Muscle of leg (tissue), 11 donors: Measurements from ENCODE around the gene GRM1. TPM values are rescaled to one million over a fixed set of nuclear protein-coding genes. Genes with fewer than 3 reads are reported as not detected.
"Not testable (repeated sequence)": the region's sequence is repeated elsewhere in the genome, so short reads cannot be mapped to it uniquely, and the experiment has no call there.

ENCODE experiments used
- DNase-seq: peaks from one replicate; pipeline ENCODE4 v3.0.0; 2013
- H3K27ac ChIP-seq: one replicate; pipeline ENCODE4 v1.5.1; 2013; ENCODE audit warnings: mild to moderate bottlenecking, low read length, control low read depth
- H3K27me3 ChIP-seq: one replicate; pipeline ENCODE4 v1.6.1; 2013; ENCODE audit warnings: low read length; ENCODE audit not compliant: control insufficient read depth, insufficient read depth
- H3K36me3 ChIP-seq: one replicate; pipeline ENCODE4 v1.6.1; 2013; ENCODE audit warnings: low read length; ENCODE audit not compliant: control insufficient read depth, insufficient read depth
- H3K4me1 ChIP-seq: one replicate; pipeline ENCODE4 v1.6.1; 2013; ENCODE audit warnings: low read length; ENCODE audit not compliant: control insufficient read depth, insufficient read depth
- H3K4me3 ChIP-seq: one replicate; pipeline ENCODE4 v1.5.1; 2013; ENCODE audit warnings: low read length, control low read depth
- H3K9me3 ChIP-seq: replicated peaks from 2 replicates; pipeline ENCODE4 v1.6.1; 2013; ENCODE audit warnings: low read depth, low read length; ENCODE audit not compliant: control insufficient read depth
- WGBS: methylation state at CpG from one replicate; pipeline ENCODE4 v1.1.5; 2013; ENCODE audit warnings: missing lambda C conversion rate; ENCODE audit not compliant: insufficient coverage; 5-methylcytosine and 5-hydroxymethylcytosine counted together
- polyA plus RNA-seq, 8 donors: library from polyadenylated mRNA; unstranded; fragments of 120-200 nt; gene quantifications; one replicate each; pipeline versions ENCODE4 v1.2.1 to v1.2.3, GENCODE V29; 2013; ENCODE audit warnings: inconsistent platforms in 1 of 8, low replicate concordance in 1 of 8; ENCODE audit not compliant: insufficient read length in 8 of 8, insufficient read depth in 1 of 8
- total RNA-seq: library from RNA; stranded (reverse); fragments of 120-200 nt; gene quantifications from one replicate; pipeline ENCODE4 v1.2.4, GENCODE V29; 2013

Gene GRM1
- total and polyA plus RNA-seq, 9 donors = 0.05 to 0.18 (median 0.09) TPM

DNA sequence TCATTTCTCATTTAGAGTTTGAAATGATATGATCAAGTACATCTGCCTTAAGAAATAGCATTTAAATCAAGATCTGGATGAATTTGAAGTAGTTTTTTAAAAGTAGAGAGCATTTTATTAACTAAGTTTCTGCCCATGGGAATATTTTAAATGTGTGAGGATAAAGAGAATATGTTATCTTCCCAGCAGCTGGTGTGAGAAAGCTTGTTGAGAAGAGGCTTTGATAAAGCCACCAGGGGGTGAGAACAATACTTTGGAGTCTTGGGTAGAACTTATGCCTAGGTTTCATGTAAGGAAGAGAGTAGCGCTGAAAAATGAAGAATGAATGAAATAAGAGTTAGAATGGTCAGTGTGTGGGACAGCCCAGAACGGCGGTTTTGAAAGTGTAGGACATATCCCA is 190.2 kb downstream of the GRM1 start:
- 81% methylated on average over 3 of the region's 3 CpGs for WGBS
- H3K27me3 ChIP-seq = no peaks in the 10 kb centered on the region
- no peak for DNase-seq
- H3K4me1 ChIP-seq = no peaks in the 10 kb centered on the region
- no peaks in the 10 kb centered on the region for H3K36me3 ChIP-seq
- H3K27ac ChIP-seq = no peak overlapping the region
- no peak overlapping the region for H3K4me3 ChIP-seq
- no peaks in the 10 kb centered on the region for H3K9me3 ChIP-seq

GRCh38 chr6:146224449-146224848 is 195.6 kb downstream of the GRM1 start:
- no CpG with 5 or more reads among the region's 3 CpGs for WGBS

DNA sequence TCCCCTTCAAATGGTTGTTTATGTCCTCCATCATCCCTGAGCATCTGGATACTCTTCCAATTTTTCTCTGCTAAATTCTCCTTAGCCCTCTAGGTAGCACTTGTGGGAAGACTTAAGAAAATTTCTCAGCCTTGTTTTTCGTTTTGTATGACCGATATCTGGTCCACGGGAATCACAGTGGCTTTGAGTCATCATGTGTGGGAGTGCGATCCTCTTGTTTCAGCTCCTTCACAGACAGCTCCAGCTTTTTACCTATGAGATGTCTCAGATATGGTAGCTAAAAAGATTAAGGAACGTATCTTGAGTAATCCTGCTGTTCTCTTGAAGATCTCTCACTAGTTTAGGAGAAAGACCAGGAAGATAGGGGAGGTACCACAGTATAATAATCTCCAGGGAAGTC is 196.1 kb downstream of the GRM1 start:
- H3K4me1 ChIP-seq = no peaks in the 10 kb centered on the region
- DNase-seq = no peak
- no peaks in the 10 kb centered on the region for H3K36me3 ChIP-seq
- H3K27ac ChIP-seq = no peak overlapping the region
- no peaks in the 10 kb centered on the region for H3K27me3 ChIP-seq
- no peaks in the 10 kb centered on the region for H3K9me3 ChIP-seq
- no CpG with 5 or more reads among the region's 5 CpGs for WGBS
- no peak overlapping the region for H3K4me3 ChIP-seq

More at GRCh38 chr6:146224449-146224848, 195.6 kb downstream of the GRM1 start:
- no peaks in the 10 kb centered on the region for H3K27me3 ChIP-seq
- no peak overlapping the region for H3K27ac ChIP-seq
- H3K9me3 ChIP-seq = no peaks in the 10 kb centered on the region
- H3K4me3 ChIP-seq = no peak overlapping the region
- no peak for DNase-seq
- no peaks in the 10 kb centered on the region for H3K4me1 ChIP-seq
- no peaks in the 10 kb centered on the region for H3K36me3 ChIP-seq

DNA sequence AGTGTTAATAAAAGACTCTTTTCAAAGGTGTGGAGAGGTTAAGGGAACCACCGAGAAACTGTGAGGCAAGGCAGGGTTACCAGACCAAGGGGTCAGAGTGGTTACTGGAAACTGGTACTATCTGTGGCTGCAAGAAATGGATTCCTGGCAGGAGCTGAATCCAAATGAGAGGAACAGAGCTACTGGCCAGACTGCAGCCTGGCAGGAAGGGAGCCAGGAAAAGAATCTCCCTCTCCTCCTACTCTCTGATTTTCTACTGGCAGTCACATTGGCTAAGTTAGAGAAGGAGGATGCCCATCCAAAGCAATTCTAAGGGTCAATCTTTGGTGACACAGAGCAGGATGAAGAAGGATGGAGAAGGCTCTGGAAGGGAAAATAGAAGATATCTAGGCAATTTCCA is 211.5 kb downstream of the GRM1 start:
- 33% methylated on average over 1 of the region's 1 CpG for WGBS
- no peak overlapping the region for H3K4me3 ChIP-seq

DNA sequence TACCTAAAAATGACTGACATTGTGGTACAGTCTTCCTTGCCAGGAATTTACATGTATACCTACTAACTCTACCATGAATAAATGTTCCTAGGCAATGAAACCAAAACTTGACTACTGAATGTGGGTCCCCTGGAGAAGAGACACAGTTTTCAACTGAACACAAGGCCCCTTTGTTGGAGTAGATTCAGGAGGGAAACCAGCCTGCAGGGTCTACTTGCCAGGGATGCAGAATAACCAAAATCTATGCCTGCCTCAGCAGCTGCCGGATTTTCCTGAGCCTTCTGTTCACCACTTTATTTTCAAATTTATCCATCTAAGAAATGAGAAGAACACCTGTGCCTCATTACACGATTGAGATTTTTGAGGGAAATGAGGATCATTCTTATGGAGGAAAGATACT is 211.9 kb downstream of the GRM1 start:
- Histone ChIP-seq H3K4me3 (no peak overlapping the region), H3K27ac (no peak overlapping the region)
- WGBS = no CpG with 5 or more reads among the region's 2 CpGs

More for the DNA sequence above, 211.5 kb downstream of the GRM1 start:
- H3K9me3 ChIP-seq = no peaks in the 10 kb centered on the region
- no peaks in the 10 kb centered on the region for H3K27me3 ChIP-seq
- DNase-seq = no peak
- H3K36me3 ChIP-seq = no peaks in the 10 kb centered on the region
- H3K27ac ChIP-seq = no peak overlapping the region
- no peaks in the 10 kb centered on the region for H3K4me1 ChIP-seq

GRCh38 chr6:146243646-146244045 is 214.8 kb downstream of the GRM1 start:
- H3K4me1 ChIP-seq, H3K4me3 ChIP-seq, H3K9me3 ChIP-seq, H3K36me3 ChIP-seq, H3K27ac ChIP-seq, H3K27me3 ChIP-seq, DNase-seq: not testable (repeated sequence)
- WGBS = 85% methylated on average over 2 of the region's 5 CpGs

More for the DNA sequence above, 211.9 kb downstream of the GRM1 start:
- DNase-seq = no peak
- Histone ChIP-seq H3K36me3 (no peaks in the 10 kb centered on the region), H3K27me3 (no peaks in the 10 kb centered on the region), H3K4me1 (no peaks in the 10 kb centered on the region), H3K9me3 (no peaks in the 10 kb centered on the region)

DNA sequence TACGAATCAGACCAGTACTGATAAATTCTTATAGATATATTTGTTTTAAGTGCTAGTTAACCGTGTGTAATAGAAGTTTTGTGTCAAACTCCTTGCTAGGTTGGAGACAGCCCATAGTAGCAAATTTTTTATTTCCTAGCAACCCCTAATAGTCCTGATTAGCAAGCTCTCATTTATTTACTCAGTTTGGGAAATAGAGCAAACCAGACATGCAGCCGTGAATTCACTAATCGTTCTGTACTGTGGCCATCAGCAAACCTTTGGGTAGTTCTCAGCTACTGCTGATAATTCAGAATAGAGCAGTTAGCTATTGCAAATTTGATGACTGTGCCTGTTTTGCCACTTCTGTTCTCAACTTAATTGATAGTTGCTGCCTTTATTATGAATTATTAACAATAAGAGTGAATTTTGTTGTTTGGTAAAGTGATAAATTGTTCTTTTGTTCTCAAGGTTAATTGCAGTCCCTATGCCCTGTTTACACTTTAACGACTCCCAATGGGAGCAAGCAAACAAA is 215.8 kb downstream of the GRM1 start:
- no peaks in the 10 kb centered on the region for H3K27me3 ChIP-seq
- H3K9me3 ChIP-seq = no peaks in the 10 kb centered on the region
- no peak overlapping the region for H3K27ac ChIP-seq
- H3K36me3 ChIP-seq = no peaks in the 10 kb centered on the region
- H3K4me3 ChIP-seq = no peak overlapping the region
- no peak for DNase-seq
- 100% methylated on average over 2 of the region's 5 CpGs for WGBS
- H3K4me1 ChIP-seq = no peaks in the 10 kb centered on the region

- H3K36me3 ChIP-seq = no peaks in the 10 kb centered on the region
Measured at GRCh38 chr6:146246028-146246427, 217.2 kb downstream of the GRM1 start.

DNA sequence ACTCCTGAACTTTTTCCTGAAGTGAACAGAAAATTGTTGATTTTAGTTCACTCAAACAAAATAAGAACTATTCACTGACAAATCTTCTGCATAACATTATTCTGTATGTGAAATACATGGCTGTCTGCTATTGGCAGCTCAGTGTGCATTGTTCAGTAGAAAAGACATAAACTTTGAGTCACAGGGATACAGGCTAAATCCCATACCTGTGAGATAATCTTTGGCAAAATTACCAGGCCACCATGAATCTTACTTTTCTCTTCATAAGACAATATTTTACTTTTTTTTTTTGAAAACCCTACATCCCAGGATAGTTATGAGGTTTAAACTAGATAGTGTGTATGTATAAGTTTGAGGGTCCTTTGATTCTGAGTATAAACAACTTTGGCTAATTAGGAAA is 224.8 kb downstream of the GRM1 start:
- Histone ChIP-seq H3K4me1 (no peaks in the 10 kb centered on the region), H3K36me3 (no peaks in the 10 kb centered on the region), H3K9me3 (no peaks in the 10 kb centered on the region), H3K4me3 (no peak overlapping the region), H3K27ac (no peak overlapping the region), H3K27me3 (no peaks in the 10 kb centered on the region)
- DNase-seq = peak; percentile 78

More at GRCh38 chr6:146246028-146246427, 217.2 kb downstream of the GRM1 start:
- Histone ChIP-seq H3K4me1 (no peaks in the 10 kb centered on the region), H3K27me3 (no peaks in the 10 kb centered on the region), H3K27ac (no peak overlapping the region), H3K9me3 (no peaks in the 10 kb centered on the region), H3K4me3 (no peak overlapping the region)
- no peak for DNase-seq
- WGBS = no CpG with 5 or more reads among the region's 1 CpG

DNA sequence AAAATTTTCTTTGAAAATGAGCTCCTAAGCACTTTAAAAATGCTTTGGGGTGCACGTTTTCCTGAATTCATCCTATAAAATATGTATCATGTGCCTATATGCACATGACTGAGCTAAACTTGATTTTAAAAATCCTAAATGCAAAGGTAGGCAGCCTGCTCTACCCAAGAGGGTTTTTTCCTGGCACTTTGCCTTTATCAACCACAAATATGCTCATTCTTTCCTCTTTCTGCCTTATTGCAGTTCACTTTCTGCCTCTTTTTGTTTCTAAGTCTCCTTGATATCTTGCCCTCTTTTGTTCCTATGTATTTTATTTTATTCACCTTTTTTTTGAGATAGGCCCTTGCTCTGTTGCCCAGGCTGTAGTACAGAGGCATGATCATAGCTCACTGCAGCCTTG is 229.3 kb downstream of the GRM1 start:
- H3K36me3 ChIP-seq = no peaks in the 10 kb centered on the region
- H3K4me3 ChIP-seq = no peak overlapping the region
- no peaks in the 10 kb centered on the region for H3K9me3 ChIP-seq
- H3K27me3 ChIP-seq = no peaks in the 10 kb centered on the region
- H3K4me1 ChIP-seq = no peaks in the 10 kb centered on the region
- WGBS = no CpG with 5 or more reads among the region's 1 CpG
- H3K27ac ChIP-seq = no peak overlapping the region
- no peak for DNase-seq

GRCh38 chr6:146260886-146261285 is 232.0 kb downstream of the GRM1 start:
- H3K4me1 ChIP-seq = no peaks in the 10 kb centered on the region
- H3K27me3 ChIP-seq = no peaks in the 10 kb centered on the region
- no peaks in the 10 kb centered on the region for H3K36me3 ChIP-seq
- no peak overlapping the region for H3K27ac ChIP-seq
- H3K4me3 ChIP-seq = no peak overlapping the region
- 56% methylated on average over 3 of the region's 4 CpGs for WGBS
- H3K9me3 ChIP-seq = no peaks in the 10 kb centered on the region
- no peak for DNase-seq
